H1 (cell line): ENCODE measurements around the gene PTGER3. TPM values are rescaled to one million over a fixed set of nuclear protein-coding genes. Genes with fewer than 3 reads are reported as not detected.
A peak's percentile ranks its signal among the peaks of the same experiment; 100 is the strongest.

ENCODE experiments used
- CTCF ChIA-PET: fragments of 300-600 bp; sonication (Branson Sonifier 250); formaldehyde crosslinking; loops from one replicate; lab custom pipeline; 2021; ENCODE audit not compliant: partially characterized antibody; lab: Charles Lee
- POLR2A ChIA-PET: fragments of 300-600 bp; sonication (Branson Sonifier 250); formaldehyde crosslinking; loops from one replicate; lab custom pipeline; 2021; ENCODE audit warnings: inconsistent platforms; ENCODE audit not compliant: partially characterized antibody; lab: Charles Lee
- DNase-seq, 2 experiments: peaks; one replicate each; pipeline versions ENCODE4 v3.0.0 to v3.0.0-alpha.2; 2010 to 2022; ENCODE audit warnings: low spot score in 2 of 2, low read depth in 1 of 2, mixed read lengths in 1 of 2
- FAIRE-seq: peaks from 2 replicates; lab custom pipeline; 2011; peaks lifted over from hg19 to GRCh38; lab: Jason Lieb, UNC
- H2AFZ ChIP-seq: 2 replicates; pipeline ENCODE4 v1.8.1; 2012; ENCODE audit warnings: low read length, inconsistent platforms
- H2AK5ac ChIP-seq: 2 replicates; pipeline ENCODE4 v1.6.1; 2013; ENCODE audit warnings: low read depth, low read length
- H2BK120ac ChIP-seq: replicated peaks from 2 replicates; pipeline ENCODE3; 2013; ENCODE audit warnings: low read depth, low read length, inconsistent platforms
- H2BK12ac ChIP-seq: 2 replicates; pipeline ENCODE4 v1.6.1; 2013; ENCODE audit warnings: low read depth, low read length
- H2BK15ac ChIP-seq: 2 replicates; pipeline ENCODE4 v1.6.1; 2013; ENCODE audit warnings: low read length
- H2BK20ac ChIP-seq: 2 replicates; pipeline ENCODE4 v1.6.1; 2013; ENCODE audit warnings: low read length
- H2BK5ac ChIP-seq: 2 replicates; pipeline ENCODE4 v1.6.1; 2013; ENCODE audit warnings: low read depth, low read length
- H3K14ac ChIP-seq: 2 replicates; pipeline ENCODE4 v1.6.1; 2013; ENCODE audit warnings: inconsistent platforms; ENCODE audit not compliant: insufficient read length
- H3K18ac ChIP-seq: 2 replicates; pipeline ENCODE4 v1.6.1; 2013; ENCODE audit warnings: low read length; ENCODE audit errors: extremely low read depth
- H3K23ac ChIP-seq: 2 replicates; pipeline ENCODE4 v1.6.1; 2013; ENCODE audit warnings: inconsistent platforms; ENCODE audit not compliant: insufficient read length
- H3K23me2 ChIP-seq: 2 replicates; pipeline ENCODE4 v1.6.1; 2013; ENCODE audit warnings: low read depth, low read length
- H3K27ac ChIP-seq: 2 replicates; pipeline ENCODE4 v1.6.1; 2011; ENCODE audit warnings: low read depth, low read length, inconsistent platforms
- H3K27me3 ChIP-seq, 4 experiments: replicated peaks in 1 of 4; 1 replicate in 1 of 4; 2 replicates in 3 of 4; pipeline versions ENCODE4 v1.6.1 to v1.8.1; 2011 to 2013; ENCODE audit warnings: low read length in 3 of 4, mild to moderate bottlenecking in 3 of 4, inconsistent platforms in 2 of 4, mixed read lengths in 2 of 4, moderate library complexity in 1 of 4; ENCODE audit not compliant: control insufficient read depth in 3 of 4, insufficient read depth in 3 of 4; ENCODE audit errors: extremely low read depth in 1 of 4
- H3K36me3 ChIP-seq, 4 experiments: 2 replicates each; pipeline versions ENCODE4 v1.6.1 to v1.8.1; 2011 to 2013; ENCODE audit warnings: mild to moderate bottlenecking in 4 of 4, low read length in 3 of 4, moderate library complexity in 2 of 4, control low read depth in 1 of 4, inconsistent platforms in 1 of 4; ENCODE audit not compliant: insufficient read depth in 4 of 4, control insufficient read depth in 2 of 4
- H3K4ac ChIP-seq: replicated peaks from 2 replicates; pipeline ENCODE3; 2013; ENCODE audit warnings: low read length, low read depth, mixed read lengths, inconsistent platforms; ENCODE audit not compliant: insufficient read length
- H3K4me1 ChIP-seq, 4 experiments: replicated peaks in 1 of 4; 1 replicate in 1 of 4; 2 replicates in 3 of 4; pipeline versions ENCODE4 v1.6.1 to v1.8.1; 2011 to 2013; ENCODE audit warnings: low read length in 3 of 4, inconsistent platforms in 2 of 4, mixed read lengths in 1 of 4; ENCODE audit not compliant: insufficient read depth in 4 of 4, control insufficient read depth in 3 of 4
- H3K4me2 ChIP-seq, 2 experiments: 2 replicates each; pipeline versions ENCODE4 v1.6.1 to v1.8.1; 2011 to 2013; ENCODE audit warnings: low read depth in 2 of 2, low read length in 2 of 2, control low read depth in 1 of 2, inconsistent platforms in 1 of 2, mild to moderate bottlenecking in 1 of 2; ENCODE audit not compliant: insufficient read depth in 1 of 2
- H3K4me3 ChIP-seq, 4 experiments: fragments of 200-600, 300-600 bp in 1 of 4; sonication (generic), shearing (Covaris generic), sonication (Bioruptor Twin) in 1 of 4; 2 replicates each; pipeline versions ENCODE4 v1.5.1 to v1.8.1; 2011 to 2016; ENCODE audit warnings: low read length in 4 of 4, low read depth in 3 of 4, control low read depth in 2 of 4, inconsistent platforms in 2 of 4, mild to moderate bottlenecking in 2 of 4, mixed read lengths in 1 of 4, moderate library complexity in 1 of 4; ENCODE audit not compliant: insufficient read depth in 2 of 4; ENCODE audit errors: extremely low read depth in 1 of 4
- H3K56ac ChIP-seq: replicated peaks from 2 replicates; pipeline ENCODE3; 2013; ENCODE audit warnings: low read depth, mild to moderate bottlenecking, mixed read lengths, low read length, inconsistent platforms; ENCODE audit not compliant: insufficient read length
- H3K79me1 ChIP-seq: 2 replicates; pipeline ENCODE4 v1.6.1; 2013; ENCODE audit warnings: low read depth, low read length, control low read depth
- H3K79me2 ChIP-seq, 2 experiments: 2 replicates each; pipeline versions ENCODE4 v1.6.1 to v1.8.1; 2012 to 2013; ENCODE audit warnings: low read length in 2 of 2, mild to moderate bottlenecking in 2 of 2, inconsistent platforms in 1 of 2; ENCODE audit not compliant: insufficient read depth in 2 of 2, control insufficient read depth in 1 of 2
- H3K9ac ChIP-seq, 4 experiments: replicated peaks in 1 of 4; 1 replicate in 1 of 4; 2 replicates in 3 of 4; pipeline versions ENCODE4 v1.6.1 to v1.8.1; 2011 to 2013; ENCODE audit warnings: low read depth in 3 of 4, low read length in 3 of 4, control low read depth in 2 of 4, mild to moderate bottlenecking in 2 of 4, moderate library complexity in 2 of 4, inconsistent platforms in 1 of 4; ENCODE audit errors: extremely low read depth in 1 of 4
- H3K9me3 ChIP-seq, 2 experiments: 2 replicates each; pipeline versions ENCODE4 v1.6.1 to v1.8.1; 2012 to 2013; ENCODE audit warnings: mild to moderate bottlenecking in 2 of 2, moderate library complexity in 2 of 2, control low read depth in 1 of 2, inconsistent platforms in 1 of 2, low read depth in 1 of 2, low read length in 1 of 2, mixed read lengths in 1 of 2; ENCODE audit not compliant: insufficient read depth in 2 of 2
- H4K20me1 ChIP-seq, 2 experiments: replicated peaks in 1 of 2; 2 replicates each; pipeline versions ENCODE3 to v1.8.1; 2011 to 2013; ENCODE audit warnings: inconsistent platforms in 2 of 2, low read length in 2 of 2, mild to moderate bottlenecking in 1 of 2; ENCODE audit not compliant: insufficient read depth in 2 of 2, control insufficient read depth in 1 of 2
- H4K5ac ChIP-seq: 2 replicates; pipeline ENCODE4 v1.6.1; 2013; ENCODE audit warnings: low read length, low read depth, mixed read lengths, inconsistent platforms; ENCODE audit not compliant: insufficient read length
- H4K8ac ChIP-seq: 2 replicates; pipeline ENCODE4 v1.8.0; 2013; ENCODE audit warnings: mild to moderate bottlenecking, moderate library complexity, low read length, inconsistent platforms; ENCODE audit not compliant: insufficient read depth; ENCODE audit errors: extremely low read depth
- H4K91ac ChIP-seq: replicated peaks from 2 replicates; pipeline ENCODE3; 2013; ENCODE audit warnings: low read length, mixed read lengths, inconsistent platforms; ENCODE audit not compliant: insufficient read length
- CREB1 ChIP-seq: IDR thresholded peaks from 2 replicates; pipeline ENCODE4 v1.6.1; 2012; ENCODE audit warnings: inconsistent platforms
- WGBS, 2 experiments: shearing (Covaris generic) in 1 of 2; methylation state at CpG; one replicate each; pipeline versions ENCODE4 v1.1.6 to v1.1.7; 2013 to 2015; ENCODE audit warnings: low lambda C conversion rate in 2 of 2, mixed read lengths in 2 of 2, inconsistent platforms in 1 of 2, low coverage in 1 of 2, missing lambda C conversion rate in 1 of 2; ENCODE audit not compliant: insufficient replicate concordance in 2 of 2, insufficient coverage in 1 of 2, insufficient read length in 1 of 2; ENCODE audit errors: extremely low coverage in 1 of 2, missing lambda C conversion rate in 1 of 2; 5-methylcytosine and 5-hydroxymethylcytosine counted together
- polyA plus RNA-seq, 7 experiments: library from polyadenylated mRNA; depleted of rRNA in 3 of 7; stranded (reverse) in 5 of 7; unstranded in 2 of 7; fragments of >200 nt in 5 of 7; fragments of 200-250 nt in 2 of 7; gene quantifications; 1 replicate in 5 of 7; 2 replicates in 1 of 7; 4 replicates in 1 of 7; pipeline versions ENCODE4 v1.2.1 to v1.2.3, GENCODE V29; 2011 to 2013; ENCODE audit warnings: missing spikeins in 2 of 7, mixed read lengths in 2 of 7
- total RNA-seq: library from RNA; stranded (reverse); fragmentation: NEBNext Ultra II Directional; extraction: Animal tissue kit (Norgen Biotek cat#: 25700); gene quantifications from 2 replicates; pipeline ENCODE4 v1.2.1, GENCODE V29; 2021

Gene PTGER3
- total and polyA plus RNA-seq, 2 of the 8 experiments (the other 6 are each of a cell fraction or from before 2014, with no cell fraction given), result 0.38 to 0.82 TPM

GRCh38 chr1:71037066-71037465 lies 10.6 kb downstream of the PTGER3 start:
- Histone ChIP-seq H3K9ac (no peak overlapping the region), H2AFZ (no peak overlapping the region), H3K14ac (no peak overlapping the region), H4K91ac (no peak overlapping the region), H3K27me3 (no peaks in the 10 kb centered on the region), H2BK20ac (no peak overlapping the region), H3K4me1 (no peaks in the 10 kb centered on the region), H2BK12ac (no peak overlapping the region), H2BK5ac (no peak overlapping the region), H4K5ac (no peak overlapping the region), H4K20me1 (no peaks in the 10 kb centered on the region), H2BK15ac (0 out of 2 replicates have a peak overlapping the region, but pooled peaks have one; percentile 11), H3K4me2 (no peak overlapping the region), H4K8ac (no peak overlapping the region; the same call in 1 of the 2 replicates), H3K79me1 (no peaks in the 10 kb centered on the region), H3K4me3 (no peak overlapping the region), H3K18ac (no peak overlapping the region), H2BK120ac (no peak overlapping the region), H3K23me2 (no peaks in the 10 kb centered on the region; the same call in 1 of the 2 replicates), H3K4ac (no peak overlapping the region), H3K79me2 (no peaks in the 10 kb centered on the region), H3K27ac (no peak overlapping the region), H3K36me3 (no peaks in the 10 kb centered on the region), H3K9me3 (no peaks in the 10 kb centered on the region), H3K23ac (no peak overlapping the region), H2AK5ac (no peak overlapping the region), H3K56ac (no peak overlapping the region)
- FAIRE-seq (no peak), DNase-seq (no peak)
- CTCF ChIA-PET, result interaction anchor here (1.3 to 2.5 kb wide), 4 partner anchors 8 to 351 kb away, joined by 3 to 7 read pairs (median 4); no protein-coding TSS in a partner anchor
- no peak for TF ChIP-seq CREB1
- 92% methylated on average over 9 of the region's 9 CpGs; no CpG with 5 or more reads in 1 of the 2 experiments for WGBS, 2 experiments
- POLR2A ChIA-PET, result no interaction called here
